HepG2 (cell line): ENCODE measurements around the gene ADGRG1. TPM values are rescaled to one million over a fixed set of nuclear protein-coding genes. Genes with fewer than 3 reads are reported as not detected.

Experiments
- ADNP ChIP-seq: sonication (generic); formaldehyde crosslinking; IDR thresholded peaks from 2 replicates; pipeline ENCODE4 v1.4.0; 2020; ENCODE audit warnings: missing genetic modification reagents
- ATAD3A ChIP-seq: sonication (generic); formaldehyde crosslinking; IDR thresholded peaks from 2 replicates; pipeline ENCODE4 v1.4.0; 2020; ENCODE audit warnings: missing genetic modification reagents
- CEBPG ChIP-seq: IDR thresholded peaks from 2 replicates; pipeline ENCODE4 v1.6.1; 2016
- FOSL1 ChIP-seq: sonication (generic); formaldehyde crosslinking; IDR thresholded peaks from 2 replicates; pipeline ENCODE4 v1.9.0; 2021; ENCODE audit warnings: missing genetic modification reagents, borderline replicate concordance
- FOXM1 ChIP-seq: sonication (generic); formaldehyde crosslinking; IDR thresholded peaks from 2 replicates; pipeline ENCODE4 v1.5.0; 2020; ENCODE audit warnings: missing genetic modification reagents
- GFI1 ChIP-seq: sonication (generic); formaldehyde crosslinking; IDR thresholded peaks from 2 replicates; pipeline ENCODE4 v1.5.0; 2020; ENCODE audit warnings: missing genetic modification reagents, mild to moderate bottlenecking, borderline replicate concordance
- NRL ChIP-seq: sonication (generic); formaldehyde crosslinking; IDR thresholded peaks from 2 replicates; pipeline ENCODE4 v1.5.0; 2020; ENCODE audit warnings: missing genetic modification reagents, mild to moderate bottlenecking, moderate library complexity, borderline replicate concordance
- RFX5 ChIP-seq: IDR thresholded peaks from 2 replicates; pipeline ENCODE4 v1.6.1; 2011; ENCODE audit warnings: low read depth, low read length, improper control_type of control experiment
- SETDB1 ChIP-seq: sonication (generic); formaldehyde crosslinking; IDR thresholded peaks from 2 replicates; pipeline ENCODE4 v1.5.1; 2020; ENCODE audit warnings: missing genetic modification reagents, mild to moderate bottlenecking, borderline replicate concordance
- SYNCRIP ChIP-seq: fragments of 200-400 bp; formaldehyde crosslinking; IDR thresholded peaks from 2 replicates; pipeline ENCODE4 v1.6.1; 2018; ENCODE audit warnings: mild to moderate bottlenecking, low read depth, low read length; ENCODE audit not compliant: insufficient read depth
- ZC3H4 ChIP-seq: sonication (generic); formaldehyde crosslinking; IDR thresholded peaks from 2 replicates; pipeline ENCODE4 v1.4.0; 2020; ENCODE audit warnings: missing genetic modification reagents, borderline replicate concordance
- ZKSCAN8 ChIP-seq: IDR thresholded peaks from 2 replicates; pipeline ENCODE4 v1.6.1; 2016; ENCODE audit warnings: borderline replicate concordance, missing genetic modification reagents, missing compliant biosample characterization
- ZNF747 ChIP-seq: sonication (generic); formaldehyde crosslinking; IDR thresholded peaks from 2 replicates; pipeline ENCODE4 v1.8.1; 2023; ENCODE audit warnings: missing genetic modification reagents, mild to moderate bottlenecking, borderline replicate concordance
- polyA plus RNA-seq, 8 experiments: library from polyadenylated mRNA; depleted of rRNA in 3 of 8; stranded (reverse) in 7 of 8; unstranded in 1 of 8; fragments of >200 nt; fragmentation: Illumina TruSeq in 4 of 8; extraction: Trizol in 4 of 8; gene quantifications; 2 replicates each; pipeline versions ENCODE4 v1.2.1 to v1.2.3, GENCODE V29; 2011 to 2016; ENCODE audit warnings: low read depth in 4 of 8, missing spikeins in 1 of 8, mixed read lengths in 1 of 8; ENCODE audit not compliant: insufficient read depth in 1 of 8
- total RNA-seq, 5 experiments: library from RNA; depleted of rRNA; stranded (reverse); fragments of >200 nt; fragmentation: Illumina TruSeq; extraction: Trizol; gene quantifications; 2 replicates each; pipeline ENCODE4 v1.2.3, GENCODE V29; 2016; ENCODE audit warnings: low read depth in 1 of 5
- TF ChIP-seq, protein P1 (sequence below): IDR thresholded peaks from 2 replicates; pipeline ENCODE4 v1.6.1; 2016; ENCODE audit warnings: missing compliant biosample characterization, missing genetic modification reagents, borderline replicate concordance
- TF ChIP-seq, protein P2 (sequence below): sonication (generic); formaldehyde crosslinking; IDR thresholded peaks from 2 replicates; pipeline ENCODE4 v1.4.0; 2020; ENCODE audit warnings: missing genetic modification reagents, borderline replicate concordance
- TF ChIP-seq, protein P3 (sequence below): sonication (generic); formaldehyde crosslinking; IDR thresholded peaks from 2 replicates; pipeline ENCODE4 v1.4.0; 2020; ENCODE audit warnings: missing genetic modification reagents, mild to moderate bottlenecking, borderline replicate concordance
- TF ChIP-seq, protein P4 (sequence below): sonication (generic); formaldehyde crosslinking; IDR thresholded peaks from 2 replicates; pipeline ENCODE4 v1.8.0; 2022; ENCODE audit warnings: mild to moderate bottlenecking, missing genetic modification reagents, borderline replicate concordance
- TF ChIP-seq, protein P5 (sequence below): sonication (generic); formaldehyde crosslinking; conservative IDR thresholded peaks from 2 replicates; pipeline ENCODE4 v1.8.1; 2023; ENCODE audit warnings: missing genetic modification reagents
- TF ChIP-seq, protein P6 (sequence below): sonication (generic); formaldehyde crosslinking; IDR thresholded peaks from 2 replicates; pipeline ENCODE4 v1.8.1; 2023; ENCODE audit warnings: mild to moderate bottlenecking, missing genetic modification reagents, borderline replicate concordance

The ADGRG1 gene
- total and polyA plus RNA-seq, 2 of the 13 experiments (the other 11 are each of a cell fraction or from before 2014, with no cell fraction given): 2.7 to 5.9 TPM

DNA sequence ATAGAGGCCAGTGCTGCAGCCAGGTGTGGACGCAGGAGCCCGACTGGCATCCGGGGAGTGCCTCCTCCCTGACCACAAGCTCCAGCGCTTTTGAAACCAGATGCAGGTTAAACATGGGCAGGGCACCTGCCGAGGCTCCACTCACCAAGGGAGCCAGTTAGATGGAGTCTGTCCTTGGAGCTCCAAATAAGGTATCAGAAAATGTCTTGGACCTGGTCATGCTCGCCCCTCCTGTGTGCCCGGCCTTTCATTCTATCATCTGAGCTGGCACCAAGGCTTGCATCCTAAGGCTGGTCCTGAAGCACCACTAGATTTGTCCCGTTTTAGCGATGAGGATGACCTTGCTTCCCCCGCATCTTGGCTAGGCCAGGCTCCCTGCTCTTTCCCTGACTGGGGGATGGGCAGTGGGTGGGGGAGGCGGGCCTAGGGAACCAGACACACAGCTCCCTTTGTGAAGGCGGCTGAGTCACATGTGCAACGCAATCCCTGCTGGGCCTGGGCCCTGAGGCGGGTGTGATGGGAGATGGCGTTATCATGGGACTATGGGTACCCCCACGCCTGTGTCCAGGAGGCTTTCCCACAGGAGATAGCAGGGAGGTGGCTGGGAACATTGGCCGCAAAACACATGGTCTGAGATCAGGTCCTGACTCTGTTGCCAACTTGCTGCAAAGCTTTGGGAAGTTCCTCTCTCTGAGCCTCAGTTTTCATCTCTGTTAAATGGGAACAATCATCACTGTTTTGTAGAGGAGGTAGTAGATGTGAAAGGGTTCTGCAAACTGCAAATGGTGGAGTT is 5.0 kb upstream of the ADGRG1 start (continued):
- TF ChIP-seq, protein P1, sequence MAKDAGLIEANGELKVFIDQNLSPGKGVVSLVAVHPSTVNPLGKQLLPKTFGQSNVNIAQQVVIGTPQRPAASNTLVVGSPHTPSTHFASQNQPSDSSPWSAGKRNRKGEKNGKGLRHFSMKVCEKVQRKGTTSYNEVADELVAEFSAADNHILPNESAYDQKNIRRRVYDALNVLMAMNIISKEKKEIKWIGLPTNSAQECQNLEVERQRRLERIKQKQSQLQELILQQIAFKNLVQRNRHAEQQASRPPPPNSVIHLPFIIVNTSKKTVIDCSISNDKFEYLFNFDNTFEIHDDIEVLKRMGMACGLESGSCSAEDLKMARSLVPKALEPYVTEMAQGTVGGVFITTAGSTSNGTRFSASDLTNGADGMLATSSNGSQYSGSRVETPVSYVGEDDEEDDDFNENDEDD (CRISPR knock-in tag): peak; percentile 71
- TF ChIP-seq, protein P2, sequence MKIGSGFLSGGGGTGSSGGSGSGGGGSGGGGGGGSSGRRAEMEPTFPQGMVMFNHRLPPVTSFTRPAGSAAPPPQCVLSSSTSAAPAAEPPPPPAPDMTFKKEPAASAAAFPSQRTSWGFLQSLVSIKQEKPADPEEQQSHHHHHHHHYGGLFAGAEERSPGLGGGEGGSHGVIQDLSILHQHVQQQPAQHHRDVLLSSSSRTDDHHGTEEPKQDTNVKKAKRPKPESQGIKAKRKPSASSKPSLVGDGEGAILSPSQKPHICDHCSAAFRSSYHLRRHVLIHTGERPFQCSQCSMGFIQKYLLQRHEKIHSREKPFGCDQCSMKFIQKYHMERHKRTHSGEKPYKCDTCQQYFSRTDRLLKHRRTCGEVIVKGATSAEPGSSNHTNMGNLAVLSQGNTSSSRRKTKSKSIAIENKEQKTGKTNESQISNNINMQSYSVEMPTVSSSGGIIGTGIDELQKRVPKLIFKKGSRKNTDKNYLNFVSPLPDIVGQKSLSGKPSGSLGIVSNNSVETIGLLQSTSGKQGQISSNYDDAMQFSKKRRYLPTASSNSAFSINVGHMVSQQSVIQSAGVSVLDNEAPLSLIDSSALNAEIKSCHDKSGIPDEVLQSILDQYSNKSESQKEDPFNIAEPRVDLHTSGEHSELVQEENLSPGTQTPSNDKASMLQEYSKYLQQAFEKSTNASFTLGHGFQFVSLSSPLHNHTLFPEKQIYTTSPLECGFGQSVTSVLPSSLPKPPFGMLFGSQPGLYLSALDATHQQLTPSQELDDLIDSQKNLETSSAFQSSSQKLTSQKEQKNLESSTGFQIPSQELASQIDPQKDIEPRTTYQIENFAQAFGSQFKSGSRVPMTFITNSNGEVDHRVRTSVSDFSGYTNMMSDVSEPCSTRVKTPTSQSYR: peak; percentile 96
- TF ChIP-seq NRL (CRISPR knock-in tag) (peak; percentile 53; the same call in 1 of the 2 replicates), ZKSCAN8 (CRISPR knock-in tag) (no peak), SETDB1 (CRISPR knock-in tag) (no peak), FOSL1 (CRISPR knock-in tag) (no peak; the same call in 1 of the 2 replicates), ZNF747 (CRISPR knock-in tag) (no peak), ADNP (CRISPR knock-in tag) (peak; percentile 97), ATAD3A (no peak), RFX5 (no peak), FOXM1 (CRISPR knock-in tag) (no peak), CEBPG (CRISPR knock-in tag) (peak; percentile 46), ZC3H4 (CRISPR knock-in tag) (no peak), SYNCRIP (no peak), GFI1 (CRISPR knock-in tag) (no peak)
- TF ChIP-seq, protein P3, sequence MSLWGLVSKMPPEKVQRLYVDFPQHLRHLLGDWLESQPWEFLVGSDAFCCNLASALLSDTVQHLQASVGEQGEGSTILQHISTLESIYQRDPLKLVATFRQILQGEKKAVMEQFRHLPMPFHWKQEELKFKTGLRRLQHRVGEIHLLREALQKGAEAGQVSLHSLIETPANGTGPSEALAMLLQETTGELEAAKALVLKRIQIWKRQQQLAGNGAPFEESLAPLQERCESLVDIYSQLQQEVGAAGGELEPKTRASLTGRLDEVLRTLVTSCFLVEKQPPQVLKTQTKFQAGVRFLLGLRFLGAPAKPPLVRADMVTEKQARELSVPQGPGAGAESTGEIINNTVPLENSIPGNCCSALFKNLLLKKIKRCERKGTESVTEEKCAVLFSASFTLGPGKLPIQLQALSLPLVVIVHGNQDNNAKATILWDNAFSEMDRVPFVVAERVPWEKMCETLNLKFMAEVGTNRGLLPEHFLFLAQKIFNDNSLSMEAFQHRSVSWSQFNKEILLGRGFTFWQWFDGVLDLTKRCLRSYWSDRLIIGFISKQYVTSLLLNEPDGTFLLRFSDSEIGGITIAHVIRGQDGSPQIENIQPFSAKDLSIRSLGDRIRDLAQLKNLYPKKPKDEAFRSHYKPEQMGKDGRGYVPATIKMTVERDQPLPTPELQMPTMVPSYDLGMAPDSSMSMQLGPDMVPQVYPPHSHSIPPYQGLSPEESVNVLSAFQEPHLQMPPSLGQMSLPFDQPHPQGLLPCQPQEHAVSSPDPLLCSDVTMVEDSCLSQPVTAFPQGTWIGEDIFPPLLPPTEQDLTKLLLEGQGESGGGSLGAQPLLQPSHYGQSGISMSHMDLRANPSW (CRISPR knock-in tag): no peak
- TF ChIP-seq, protein P4, sequence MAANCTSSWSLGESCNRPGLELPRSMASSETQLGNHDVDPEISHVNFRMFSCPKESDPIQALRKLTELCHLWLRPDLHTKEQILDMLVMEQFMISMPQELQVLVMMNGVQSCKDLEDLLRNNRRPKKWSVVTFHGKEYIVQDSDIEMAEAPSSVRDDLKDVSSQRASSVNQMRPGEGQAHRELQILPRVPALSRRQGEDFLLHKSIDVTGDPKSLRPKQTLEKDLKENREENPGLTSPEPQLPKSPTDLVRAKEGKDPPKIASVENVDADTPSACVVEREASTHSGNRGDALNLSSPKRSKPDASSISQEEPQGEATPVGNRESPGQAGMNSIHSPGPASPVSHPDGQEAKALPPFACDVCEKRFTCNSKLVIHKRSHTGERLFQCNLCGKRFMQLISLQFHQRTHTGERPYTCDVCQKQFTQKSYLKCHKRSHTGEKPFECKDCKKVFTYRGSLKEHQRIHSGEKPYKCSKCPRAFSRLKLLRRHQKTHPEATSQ (CRISPR knock-in tag): no peak
- TF ChIP-seq, protein P5, sequence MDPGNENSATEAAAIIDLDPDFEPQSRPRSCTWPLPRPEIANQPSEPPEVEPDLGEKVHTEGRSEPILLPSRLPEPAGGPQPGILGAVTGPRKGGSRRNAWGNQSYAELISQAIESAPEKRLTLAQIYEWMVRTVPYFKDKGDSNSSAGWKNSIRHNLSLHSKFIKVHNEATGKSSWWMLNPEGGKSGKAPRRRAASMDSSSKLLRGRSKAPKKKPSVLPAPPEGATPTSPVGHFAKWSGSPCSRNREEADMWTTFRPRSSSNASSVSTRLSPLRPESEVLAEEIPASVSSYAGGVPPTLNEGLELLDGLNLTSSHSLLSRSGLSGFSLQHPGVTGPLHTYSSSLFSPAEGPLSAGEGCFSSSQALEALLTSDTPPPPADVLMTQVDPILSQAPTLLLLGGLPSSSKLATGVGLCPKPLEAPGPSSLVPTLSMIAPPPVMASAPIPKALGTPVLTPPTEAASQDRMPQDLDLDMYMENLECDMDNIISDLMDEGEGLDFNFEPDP (CRISPR knock-in tag): no peak
- TF ChIP-seq, protein P6, sequence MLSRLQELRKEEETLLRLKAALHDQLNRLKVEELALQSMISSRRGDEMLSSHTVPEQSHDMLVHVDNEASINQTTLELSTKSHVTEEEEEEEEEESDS (CRISPR knock-in tag): no peak
